ENCODE measurements around the gene PRKCI.
A peak's percentile ranks its signal among the peaks of the same experiment; 100 is the strongest.
"Not testable (repeated sequence)": the region's sequence is repeated elsewhere in the genome, so short reads cannot be mapped to it uniquely, and the experiment has no call there.

The PRKCI gene

DNA sequence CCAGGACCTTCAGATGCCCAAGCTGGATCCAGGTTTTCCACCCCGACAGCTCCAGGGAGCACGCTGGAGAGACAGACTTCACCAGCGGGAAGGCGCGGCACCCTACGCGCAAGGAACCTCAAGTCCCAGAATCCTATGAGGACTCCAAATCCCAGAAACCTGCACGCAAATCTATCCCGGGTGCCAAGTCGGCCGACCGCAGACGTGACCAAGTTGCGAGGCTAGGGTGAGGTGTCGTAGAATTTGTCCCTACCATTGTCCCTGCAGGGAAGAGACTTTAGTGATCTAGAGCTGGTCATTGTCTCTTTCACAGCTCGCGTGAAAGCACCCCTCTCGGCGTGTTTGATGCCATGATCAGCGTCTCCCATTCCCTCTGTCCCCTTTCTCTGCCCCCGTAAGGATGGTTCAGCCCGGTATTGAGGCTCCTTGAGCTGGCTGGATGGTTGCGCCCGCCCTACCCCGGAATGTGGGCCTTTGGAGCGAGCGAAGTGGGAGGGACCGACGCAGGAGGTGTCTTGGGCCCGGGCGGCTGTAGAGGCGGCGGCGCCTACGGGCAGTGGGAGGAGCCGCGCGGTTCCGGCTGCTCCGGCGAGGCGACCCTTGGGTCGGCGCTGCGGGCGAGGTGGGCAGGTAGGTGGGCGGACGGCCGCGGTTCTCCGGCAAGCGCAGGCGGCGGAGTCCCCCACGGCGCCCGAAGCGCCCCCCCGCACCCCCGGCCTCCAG, at the start of gene PRKCI:
PRKCI (plus strand) TSS at position 501 of the 723 bp plus-strand sequence. CDS start 246 bp downstream, outside the sequence.
- H3K4me3 ChIP-seq (ENCODE audit: low read length in 2 of 2) = peak within 1 kb of the TSS; percentile 77 to 91
- peaks cover 0 to 13% of the 10 kb centered on the region in 2 donors for H3K4me1 ChIP-seq (ENCODE audit: control insufficient read depth in 2 of 2, insufficient read depth in 2 of 2, low read length in 2 of 2)
- H3K9me3 ChIP-seq (ENCODE audit: control insufficient read depth in 2 of 2, low read length in 2 of 2) = no peaks in the 10 kb centered on the region
- peak within 1 kb of the TSS; percentile 87 to 88 for H3K27ac ChIP-seq (ENCODE audit: low read depth in 2 of 2, low read length in 2 of 2)
- H3K36me3 ChIP-seq (ENCODE audit: control insufficient read depth in 2 of 2, insufficient read depth in 2 of 2, low read length in 2 of 2) = no peaks in the 10 kb centered on the region
- no peaks in the 10 kb centered on the region for H3K27me3 ChIP-seq (ENCODE audit: control insufficient read depth in 2 of 2, insufficient read depth in 2 of 2, low read length in 2 of 2)
- peak within 1 kb of the TSS; percentile 74 to 96 for H3K9ac ChIP-seq (ENCODE audit: low read depth in 1 of 2, low read length in 2 of 2)

GRCh38 chr3:170178651-170179050, 43.6 kb upstream of the PRKCI start:
- H3K27ac ChIP-seq (ENCODE audit: low read depth in 2 of 2, low read length in 2 of 2) = no peak overlapping the region
- no peak overlapping the region for H3K9ac ChIP-seq (ENCODE audit: low read depth in 1 of 2, low read length in 2 of 2)
- no peaks in the 10 kb centered on the region for H3K27me3 ChIP-seq (ENCODE audit: control insufficient read depth in 2 of 2, insufficient read depth in 2 of 2, low read length in 2 of 2)
- no peak overlapping the region for H3K4me3 ChIP-seq (ENCODE audit: low read length in 2 of 2)
- no peaks in the 10 kb centered on the region for H3K9me3 ChIP-seq (ENCODE audit: control insufficient read depth in 2 of 2, low read length in 2 of 2)
- peaks cover 18 to 27% of the 10 kb centered on the region in 2 donors for H3K36me3 ChIP-seq (ENCODE audit: control insufficient read depth in 2 of 2, insufficient read depth in 2 of 2, low read length in 2 of 2)
- H3K4me1 ChIP-seq (ENCODE audit: control insufficient read depth in 2 of 2, insufficient read depth in 2 of 2, low read length in 2 of 2) = peaks cover 8 to 17% of the 10 kb centered on the region in 2 donors

DNA sequence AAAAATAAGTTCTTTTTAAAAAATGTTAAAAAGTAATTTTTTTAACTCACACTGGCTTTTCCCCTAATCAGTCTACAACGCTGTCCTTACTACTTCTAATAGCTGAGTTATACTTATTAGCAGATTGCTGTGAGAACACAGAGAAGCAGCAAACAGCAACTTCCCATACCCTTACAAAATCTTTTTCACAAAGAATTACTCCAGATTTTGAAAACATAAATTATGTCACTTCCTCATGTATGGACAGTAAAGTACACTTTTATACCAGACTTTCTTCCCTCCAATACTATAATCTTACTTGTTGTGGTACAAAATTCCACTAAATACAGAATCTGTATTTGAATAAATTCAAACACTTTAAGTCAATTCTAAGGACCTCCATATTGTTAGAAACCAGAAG, 42.8 kb upstream of the PRKCI start:
- Histone ChIP-seq H3K27me3 (ENCODE audit: control insufficient read depth in 2 of 2, insufficient read depth in 2 of 2, low read length in 2 of 2) (no peaks in the 10 kb centered on the region), H3K4me3 (ENCODE audit: low read length in 2 of 2) (peak overlapping the region; percentile 97 to 99), H3K9me3 (ENCODE audit: control insufficient read depth in 2 of 2, low read length in 2 of 2) (no peaks in the 10 kb centered on the region), H3K4me1 (ENCODE audit: control insufficient read depth in 2 of 2, insufficient read depth in 2 of 2, low read length in 2 of 2) (peaks cover 8 to 17% of the 10 kb centered on the region in 2 donors), H3K36me3 (ENCODE audit: control insufficient read depth in 2 of 2, insufficient read depth in 2 of 2, low read length in 2 of 2) (peaks cover 15 to 25% of the 10 kb centered on the region in 2 donors), H3K27ac (ENCODE audit: low read depth in 2 of 2, low read length in 2 of 2) (peak overlapping the region in 1 of 2 donors; percentile 90), H3K9ac (ENCODE audit: low read depth in 1 of 2, low read length in 2 of 2) (peak overlapping the region in 1 of 2 donors; percentile 94)

DNA sequence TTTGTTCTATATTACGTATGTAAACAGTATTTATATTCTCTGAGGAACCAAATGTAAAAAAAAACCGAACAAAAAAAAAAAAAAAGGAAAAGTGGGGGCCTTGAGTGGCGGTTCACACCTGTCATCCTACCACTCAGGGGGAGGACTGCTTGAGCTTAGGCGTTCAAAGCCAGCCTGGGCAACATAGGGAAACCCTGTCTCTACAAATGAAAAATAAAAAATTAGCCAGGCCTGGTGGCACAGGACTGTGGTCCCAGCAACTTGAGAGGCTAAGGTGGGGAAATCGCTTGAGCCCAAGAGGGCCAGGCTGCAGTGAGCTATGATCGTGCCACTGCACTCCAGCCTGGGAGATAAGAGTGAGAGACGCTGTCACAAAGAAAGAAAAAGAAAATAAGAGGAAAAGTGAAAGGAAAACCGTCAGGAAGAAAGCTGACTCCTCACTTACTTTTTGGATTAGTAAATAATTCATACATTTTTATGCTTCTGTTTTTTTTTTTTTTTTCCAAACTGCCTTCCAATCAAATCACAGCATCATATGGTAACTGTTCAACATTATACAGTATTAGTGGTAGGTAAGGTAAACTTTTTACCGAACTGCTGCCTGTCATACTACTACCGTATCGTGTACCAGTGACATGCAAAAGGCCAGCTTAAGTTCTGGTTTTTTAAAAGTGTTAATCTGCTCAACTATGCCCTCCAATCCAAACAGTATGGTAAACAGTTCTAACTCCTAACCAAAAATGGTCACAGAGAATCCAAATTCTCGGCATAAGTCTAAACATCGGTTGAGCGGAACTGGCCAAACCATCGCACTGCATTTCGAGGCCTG, 41.9 kb upstream of the PRKCI start:
- Histone ChIP-seq H3K9me3 (ENCODE audit: control insufficient read depth in 2 of 2, low read length in 2 of 2) (no peaks in the 10 kb centered on the region), H3K9ac (ENCODE audit: low read depth in 1 of 2, low read length in 2 of 2) (peak overlapping the region; percentile 94), H3K36me3 (ENCODE audit: control insufficient read depth in 2 of 2, insufficient read depth in 2 of 2, low read length in 2 of 2) (peaks cover 9 to 20% of the 10 kb centered on the region in 2 donors), H3K27ac (ENCODE audit: low read depth in 2 of 2, low read length in 2 of 2) (peak overlapping the region; percentile 90 to 96), H3K4me3 (ENCODE audit: low read length in 2 of 2) (peak overlapping the region; percentile 97 to 99), H3K4me1 (ENCODE audit: control insufficient read depth in 2 of 2, insufficient read depth in 2 of 2, low read length in 2 of 2) (peaks cover 8 to 17% of the 10 kb centered on the region in 2 donors), H3K27me3 (ENCODE audit: control insufficient read depth in 2 of 2, insufficient read depth in 2 of 2, low read length in 2 of 2) (no peaks in the 10 kb centered on the region)

DNA sequence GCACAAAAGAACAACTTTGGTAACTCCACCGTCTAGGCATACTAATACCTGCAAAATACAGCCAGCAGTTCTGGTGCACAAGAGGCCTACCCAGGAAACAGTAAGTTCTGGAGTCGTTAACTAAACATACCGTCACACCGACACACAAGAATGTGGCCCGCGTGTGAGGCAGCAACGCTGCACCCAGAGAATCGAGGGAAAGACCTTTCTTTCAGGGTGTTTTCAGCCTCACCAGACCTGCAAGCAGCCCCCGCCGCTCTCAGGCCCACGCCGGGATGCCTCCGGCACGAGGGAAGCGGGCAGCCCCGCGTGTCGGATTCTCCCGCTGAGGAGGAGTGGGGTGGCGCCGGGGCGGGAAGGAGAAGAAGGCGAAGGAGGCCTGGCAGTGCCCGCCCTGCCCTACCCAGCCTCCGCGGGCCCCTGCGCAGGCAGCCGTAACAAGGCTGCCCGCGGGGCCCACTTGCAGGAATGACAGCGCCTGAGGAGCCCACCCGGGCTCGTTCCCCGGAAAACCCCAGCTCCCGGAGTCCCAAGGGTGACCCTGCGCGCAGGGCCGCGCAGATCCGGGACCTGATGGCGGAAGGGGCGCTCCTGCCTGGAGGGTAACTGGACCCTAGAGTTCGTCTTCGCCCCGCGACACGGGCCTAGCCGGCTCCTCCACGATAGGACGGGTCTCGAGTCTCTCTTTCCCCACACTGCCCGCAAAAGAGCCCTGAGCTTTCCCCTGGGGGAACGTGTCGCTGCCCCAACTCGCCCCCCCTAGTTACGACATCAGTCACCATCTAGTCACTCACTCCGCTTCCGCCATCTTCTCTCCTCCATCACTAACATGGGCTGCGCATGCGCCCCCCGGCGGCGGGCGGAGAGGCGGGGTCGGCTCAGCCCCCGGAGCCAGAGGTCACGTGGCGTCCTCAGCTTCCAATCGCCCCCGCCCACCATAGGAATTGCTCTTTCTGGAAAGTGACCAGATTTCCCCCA, 41.0 kb upstream of the PRKCI start, which contains the start of gene PHC3:
PHC3 (minus strand) TSS at position 826 of the 978 bp plus-strand sequence; CDS start at position 808, 18 bp downstream.
- Histone ChIP-seq H3K27ac (ENCODE audit: low read depth in 2 of 2, low read length in 2 of 2) (peak within 1 kb of the TSS; percentile 90 to 96), H3K4me1 (ENCODE audit: control insufficient read depth in 2 of 2, insufficient read depth in 2 of 2, low read length in 2 of 2) (peaks cover 8 to 17% of the 10 kb centered on the region in 2 donors), H3K27me3 (ENCODE audit: control insufficient read depth in 2 of 2, insufficient read depth in 2 of 2, low read length in 2 of 2) (no peaks in the 10 kb centered on the region), H3K36me3 (ENCODE audit: control insufficient read depth in 2 of 2, insufficient read depth in 2 of 2, low read length in 2 of 2) (peaks cover 8 to 18% of the 10 kb centered on the region in 2 donors), H3K4me3 (ENCODE audit: low read length in 2 of 2) (peak within 1 kb of the TSS; percentile 97 to 99), H3K9me3 (ENCODE audit: control insufficient read depth in 2 of 2, low read length in 2 of 2) (no peaks in the 10 kb centered on the region), H3K9ac (ENCODE audit: low read depth in 1 of 2, low read length in 2 of 2) (peak within 1 kb of the TSS; percentile 94)

DNA sequence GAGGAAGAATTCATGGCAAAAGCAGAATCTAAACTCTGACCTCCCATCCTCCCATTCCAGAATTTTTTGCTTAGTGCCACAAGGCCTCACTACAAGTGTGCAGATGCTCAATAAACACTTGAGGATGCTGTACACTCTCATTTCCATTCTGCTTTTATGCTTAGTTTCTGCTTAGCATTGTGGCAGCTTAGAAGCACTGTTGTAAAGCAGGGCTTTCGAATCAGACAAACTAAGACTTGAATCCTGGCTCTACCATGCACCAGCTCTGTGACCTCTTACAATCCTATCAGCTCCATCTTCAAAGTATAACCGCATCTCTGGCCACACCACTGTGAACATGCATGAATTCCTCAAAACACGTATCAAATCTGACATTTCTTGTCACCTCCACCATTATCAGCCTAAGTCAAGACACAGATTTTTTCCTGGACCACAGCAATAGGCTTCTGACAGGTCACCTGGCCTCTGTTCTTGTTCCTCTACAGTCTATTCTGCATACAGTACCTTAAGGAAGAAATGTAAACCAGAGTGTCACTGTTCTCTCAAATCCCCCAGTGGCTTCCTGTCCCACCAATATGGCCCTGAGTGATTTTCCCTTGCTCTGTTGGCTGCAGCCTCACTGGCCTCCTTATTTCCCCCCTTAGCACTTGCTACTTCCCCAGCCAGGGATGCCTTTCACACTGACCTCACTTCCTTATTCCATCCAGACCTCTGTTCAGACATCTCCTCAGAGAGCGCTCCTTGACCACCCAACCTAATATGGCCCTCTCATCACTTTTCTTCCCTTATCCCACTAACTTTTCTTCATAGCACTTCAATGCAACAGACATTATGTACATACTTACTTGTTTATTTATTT, 32.6 kb upstream of the PRKCI start:
- Histone ChIP-seq H3K4me3 (ENCODE audit: low read length in 2 of 2) (no peak overlapping the region), H3K9ac (ENCODE audit: low read depth in 1 of 2, low read length in 2 of 2) (no peak overlapping the region), H3K9me3 (ENCODE audit: control insufficient read depth in 2 of 2, low read length in 2 of 2) (no peaks in the 10 kb centered on the region), H3K4me1 (ENCODE audit: control insufficient read depth in 2 of 2, insufficient read depth in 2 of 2, low read length in 2 of 2) (peaks cover 0 to 5% of the 10 kb centered on the region in 2 donors), H3K36me3 (ENCODE audit: control insufficient read depth in 2 of 2, insufficient read depth in 2 of 2, low read length in 2 of 2) (no peaks in the 10 kb centered on the region), H3K27ac (ENCODE audit: low read depth in 2 of 2, low read length in 2 of 2) (no peak overlapping the region), H3K27me3 (ENCODE audit: control insufficient read depth in 2 of 2, insufficient read depth in 2 of 2, low read length in 2 of 2) (no peaks in the 10 kb centered on the region)

- not testable (repeated sequence) for H3K9me3 ChIP-seq (ENCODE audit: control insufficient read depth in 2 of 2, low read length in 2 of 2); H3K9ac ChIP-seq (ENCODE audit: low read depth in 1 of 2, low read length in 2 of 2); H3K4me3 ChIP-seq (ENCODE audit: low read length in 2 of 2); H3K4me1 ChIP-seq (ENCODE audit: control insufficient read depth in 2 of 2, insufficient read depth in 2 of 2, low read length in 2 of 2); H3K36me3 ChIP-seq (ENCODE audit: control insufficient read depth in 2 of 2, insufficient read depth in 2 of 2, low read length in 2 of 2); H3K27ac ChIP-seq (ENCODE audit: low read depth in 2 of 2, low read length in 2 of 2); H3K27me3 ChIP-seq (ENCODE audit: control insufficient read depth in 2 of 2, insufficient read depth in 2 of 2, low read length in 2 of 2)
Measured at GRCh38 chr3:170195759-170196158, 26.5 kb upstream of the PRKCI start.

DNA sequence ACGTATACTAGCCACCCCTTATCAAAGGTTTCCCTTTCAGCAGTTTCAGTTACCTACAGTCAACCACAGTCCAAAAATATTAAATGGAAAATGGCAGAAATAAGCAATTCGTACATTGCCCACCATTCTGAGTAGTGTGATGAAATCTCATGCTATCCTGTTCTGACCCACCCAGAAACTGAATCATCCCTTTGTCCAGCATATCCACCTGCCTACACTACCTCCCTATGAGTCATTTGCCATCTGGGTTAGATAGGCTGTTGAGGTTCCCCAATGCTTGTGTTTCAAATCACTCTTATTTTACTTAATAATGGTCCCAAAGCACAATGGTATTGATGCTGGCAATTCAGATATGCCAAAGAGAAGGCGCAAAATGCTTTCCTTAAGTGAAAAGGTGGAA, 25.4 kb upstream of the PRKCI start:
- Histone ChIP-seq H3K36me3 (ENCODE audit: control insufficient read depth in 2 of 2, insufficient read depth in 2 of 2, low read length in 2 of 2) (no peaks in the 10 kb centered on the region), H3K27me3 (ENCODE audit: control insufficient read depth in 2 of 2, insufficient read depth in 2 of 2, low read length in 2 of 2) (no peaks in the 10 kb centered on the region), H3K9me3 (ENCODE audit: control insufficient read depth in 2 of 2, low read length in 2 of 2) (no peaks in the 10 kb centered on the region), H3K4me3 (ENCODE audit: low read length in 2 of 2) (no peak overlapping the region), H3K9ac (ENCODE audit: low read depth in 1 of 2, low read length in 2 of 2) (no peak overlapping the region), H3K27ac (ENCODE audit: low read depth in 2 of 2, low read length in 2 of 2) (no peak overlapping the region), H3K4me1 (ENCODE audit: control insufficient read depth in 2 of 2, insufficient read depth in 2 of 2, low read length in 2 of 2) (no peaks in the 10 kb centered on the region)

GRCh38 chr3:170200987-170201386, 21.2 kb upstream of the PRKCI start:
- Histone ChIP-seq H3K27me3 (ENCODE audit: control insufficient read depth in 2 of 2, insufficient read depth in 2 of 2, low read length in 2 of 2) (no peaks in the 10 kb centered on the region), H3K4me1 (ENCODE audit: control insufficient read depth in 2 of 2, insufficient read depth in 2 of 2, low read length in 2 of 2) (peaks cover 0 to 1% of the 10 kb centered on the region in 2 donors), H3K36me3 (ENCODE audit: control insufficient read depth in 2 of 2, insufficient read depth in 2 of 2, low read length in 2 of 2) (no peaks in the 10 kb centered on the region), H3K27ac (ENCODE audit: low read depth in 2 of 2, low read length in 2 of 2) (no peak overlapping the region), H3K9ac (ENCODE audit: low read depth in 1 of 2, low read length in 2 of 2) (no peak overlapping the region), H3K4me3 (ENCODE audit: low read length in 2 of 2) (no peak overlapping the region), H3K9me3 (ENCODE audit: control insufficient read depth in 2 of 2, low read length in 2 of 2) (no peaks in the 10 kb centered on the region)

All from mucosa of rectum (tissue), 2 donors.